Heart left ventricle (tissue), 16 donors: ENCODE measurements around the gene ZMYM3. TPM values are rescaled to one million over a fixed set of nuclear protein-coding genes. Genes with fewer than 3 reads are reported as not detected.

ENCODE experiments used
- ATAC-seq, 4 donors: fragments of 200-7000 bp; cut with Tn5 transposase; one replicate each; pipeline ENCODE4 v1.9.1; 2020 to 2022; ENCODE audit warnings: moderate library complexity in 4 of 4, mild to moderate bottlenecking in 3 of 4, moderate number of reproducible peaks in 1 of 4
- DNase-seq, 5 donors: peaks; one replicate each; pipeline ENCODE4 v3.0.0-alpha.2; 2020
- H3K27ac ChIP-seq, 12 donors: fragments of 200-600 bp; sonication (generic) in 4 of 12; one replicate each; pipeline versions ENCODE4 v1.5.0 to v1.8.0; 2016 to 2022; ENCODE audit warnings: mild to moderate bottlenecking in 2 of 12
- H3K27me3 ChIP-seq, 9 donors: fragments of 200-600 bp; sonication (generic) in 2 of 9; one replicate each; pipeline versions ENCODE4 v1.5.1 to v1.8.0; 2016 to 2022; ENCODE audit warnings: mild to moderate bottlenecking in 3 of 9
- H3K36me3 ChIP-seq, 9 donors: fragments of 200-600 bp; sonication (generic) in 2 of 9; one replicate each; pipeline versions ENCODE4 v1.5.0 to v1.8.0; 2018 to 2022; ENCODE audit warnings: mild to moderate bottlenecking in 2 of 9
- H3K4me1 ChIP-seq, 12 donors: fragments of 200-600 bp; sonication (generic) in 4 of 12; one replicate each; pipeline versions ENCODE4 v1.5.0 to v1.8.0; 2016 to 2022; ENCODE audit warnings: mild to moderate bottlenecking in 3 of 12
- H3K4me3 ChIP-seq, 12 donors: fragments of 200-600 bp; sonication (generic) in 4 of 12; one replicate each; pipeline versions ENCODE4 v1.5.0 to v1.8.0; 2017 to 2022; ENCODE audit warnings: mild to moderate bottlenecking in 9 of 12, moderate library complexity in 4 of 12
- H3K9me3 ChIP-seq, 12 donors: fragments of 200-600 bp; sonication (generic) in 4 of 12; one replicate each; pipeline versions ENCODE4 v1.5.0 to v1.8.0; 2016 to 2022; ENCODE audit warnings: mild to moderate bottlenecking in 1 of 12
- POLR2A ChIP-seq, 2 donors: fragments of 450-650 bp; IDR thresholded peaks; one replicate each; pipeline ENCODE4 v1.6.1; 2017; ENCODE audit warnings: antibody characterized with exemption in 2 of 2, mild to moderate bottlenecking in 2 of 2, moderate library complexity in 2 of 2
- WGBS, 4 donors: extraction: QIAGEN DNeasy Blood & Tissue Kit in 2 of 4; methylation state at CpG; one replicate each; pipeline versions ENCODE4 v1.1.5 to v1.1.7; 2013 to 2018; 5-methylcytosine and 5-hydroxymethylcytosine counted together
- intact Hi-C, 10 donors: fragments of 100-400 bp; cut with DNase I; formaldehyde crosslinking; loops; one replicate each; pipeline versions ENCODE4 v1.11.1 to v1.14.2; 2022
- polyA plus RNA-seq, 2 donors: library from polyadenylated mRNA; stranded (reverse); fragments of 200-250 nt; gene quantifications; one replicate each; pipeline ENCODE4 v1.2.3, GENCODE V29; 2013
- total RNA-seq, 9 donors: library from RNA; depleted of rRNA in 2 of 9; stranded (reverse); fragments of >200 nt in 2 of 9; fragmentation: NEBNext Ultra II Directional in 3 of 9; extraction: Animal tissue kit (Norgen Biotek cat#: 25700) in 3 of 9; gene quantifications; one replicate each; pipeline versions ENCODE4 v1.1.0 to v1.2.4, GENCODE V29; 2016 to 2023
- TF ChIP-seq, protein P1 (sequence below), 12 donors: fragments of 200-600 bp; sonication (generic) in 4 of 12; IDR thresholded peaks; one replicate each; pipeline versions ENCODE4 v1.5.0 to v1.8.0; 2018 to 2022; ENCODE audit warnings: antibody characterized with exemption in 12 of 12, mild to moderate bottlenecking in 5 of 12
- donor health status: ischemic (EF 13 %, LVEDD 7.1; RV severe dilation, severe dysfunction).
- donor health status: healthy with polysubstance abuse.
- donor health status: DM: no; HTN: yes; CAD: no.
- donor health status: DM: no; HTN: no; CAD: no.
- donor health status: ischemic (EF 25% LVEDD 6.9; RV normal size, moderate dysfunction).
- donor health status: ischemic (EF 25% LVEDD 5.7; RV mildly dilated, moderate dysfunction).
- donor health status: healthy.
- donor health status: DM: yes; HTN: yes; CAD: no.
- donor health status: ischemic (EF 35%, LVEDD 5.7; RV mildly dilated, moderate dysfunction).
- donor health status: nonischemic (EF 11% LVEDD 7.7; RV severe dilation, severe dysfunction).
- donor health status: DM: yes; HTN: yes; CAD: no.
- donor health status: PGD.
- donor health status: ischemic (EF 29% LVEDD 5.4; RV normal size, mild dysfunction).
- donor health status: nonischemic (EF 23%, LVEDD 6.1; RV moderate dilation, normal function).

Gene ZMYM3
- total and polyA plus RNA-seq, 11 donors: 5.1 to 22.9 (median 13.8) TPM

DNA sequence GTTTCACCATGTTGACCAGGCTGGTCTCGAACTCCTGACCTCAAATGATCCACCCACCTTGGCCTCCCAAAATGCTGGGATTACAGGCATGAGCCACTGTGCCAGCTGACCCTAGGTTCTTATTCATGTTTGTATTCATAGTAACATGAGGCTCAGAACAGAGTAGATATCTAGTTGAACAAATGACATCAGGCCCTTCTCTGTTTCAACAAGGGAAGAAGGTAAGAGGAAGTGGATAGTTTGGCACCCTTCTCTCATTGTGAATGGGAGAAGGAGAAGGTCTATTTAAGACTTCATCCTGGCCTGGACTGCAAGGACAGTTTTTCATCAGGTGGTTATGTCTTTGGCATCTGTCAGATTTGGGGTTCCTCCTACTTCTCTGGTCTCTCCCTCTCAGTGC lies 17.1 kb downstream of the ZMYM3 start:
- intact Hi-C loops: no loop called here
- no peak for ATAC-seq
- no peaks in the 10 kb centered on the region for H3K4me1 ChIP-seq
- no peaks in the 10 kb centered on the region for H3K27me3 ChIP-seq
- no peak overlapping the region for H3K27ac ChIP-seq
- WGBS, 4 donors: 88 to 100% (median 93%) methylated on average over 1 of the region's 1 CpG
- DNase-seq: no peak
- peaks cover 0 to 20% (median 12%) of the 10 kb centered on the region in 9 donors for H3K36me3 ChIP-seq
- H3K9me3 ChIP-seq: no peaks in the 10 kb centered on the region
- H3K4me3 ChIP-seq: no peak overlapping the region
- TF ChIP-seq, protein P1, sequence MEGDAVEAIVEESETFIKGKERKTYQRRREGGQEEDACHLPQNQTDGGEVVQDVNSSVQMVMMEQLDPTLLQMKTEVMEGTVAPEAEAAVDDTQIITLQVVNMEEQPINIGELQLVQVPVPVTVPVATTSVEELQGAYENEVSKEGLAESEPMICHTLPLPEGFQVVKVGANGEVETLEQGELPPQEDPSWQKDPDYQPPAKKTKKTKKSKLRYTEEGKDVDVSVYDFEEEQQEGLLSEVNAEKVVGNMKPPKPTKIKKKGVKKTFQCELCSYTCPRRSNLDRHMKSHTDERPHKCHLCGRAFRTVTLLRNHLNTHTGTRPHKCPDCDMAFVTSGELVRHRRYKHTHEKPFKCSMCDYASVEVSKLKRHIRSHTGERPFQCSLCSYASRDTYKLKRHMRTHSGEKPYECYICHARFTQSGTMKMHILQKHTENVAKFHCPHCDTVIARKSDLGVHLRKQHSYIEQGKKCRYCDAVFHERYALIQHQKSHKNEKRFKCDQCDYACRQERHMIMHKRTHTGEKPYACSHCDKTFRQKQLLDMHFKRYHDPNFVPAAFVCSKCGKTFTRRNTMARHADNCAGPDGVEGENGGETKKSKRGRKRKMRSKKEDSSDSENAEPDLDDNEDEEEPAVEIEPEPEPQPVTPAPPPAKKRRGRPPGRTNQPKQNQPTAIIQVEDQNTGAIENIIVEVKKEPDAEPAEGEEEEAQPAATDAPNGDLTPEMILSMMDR (IDR thresholded peaks at IDR 0.05): no peak
- no peak for TF ChIP-seq POLR2A (IDR thresholded peaks at IDR 0.05)

DNA sequence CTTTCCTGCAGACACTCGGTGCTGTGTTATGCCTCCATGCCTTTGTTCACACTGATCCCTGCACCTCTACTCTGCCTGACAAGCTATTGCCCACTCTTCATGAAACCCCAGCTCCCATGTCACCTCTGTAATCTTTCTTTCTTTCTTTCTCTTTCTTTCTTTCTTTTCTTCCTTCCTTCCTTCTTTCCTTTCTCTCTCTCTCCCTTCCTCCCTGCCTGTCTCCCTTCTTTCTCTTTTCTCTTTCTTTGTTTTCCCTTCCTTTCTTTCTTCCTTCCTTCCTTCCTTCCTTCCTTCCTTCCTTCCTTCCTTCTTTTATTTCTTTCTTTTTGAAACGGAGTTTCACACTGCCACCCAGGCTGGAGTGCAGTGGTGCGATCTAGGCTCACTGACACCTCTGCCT lies 18.5 kb downstream of the ZMYM3 start:
- intact Hi-C loops: no loop called here
- ATAC-seq (no peak), DNase-seq (no peak)
- TF ChIP-seq, protein P1 (IDR thresholded peaks at IDR 0.05): no peak
- TF ChIP-seq POLR2A (IDR thresholded peaks at IDR 0.05): no peak
- H3K36me3 ChIP-seq: peaks cover 0 to 8% (median under 1%) of the 10 kb centered on the region in 9 donors
- no peaks in the 10 kb centered on the region for H3K4me1 ChIP-seq
- WGBS, 4 donors: 74 to 79% (median 76%) methylated on average over 3 of the region's 3 CpGs
- no peak overlapping the region for H3K4me3 ChIP-seq
- no peak overlapping the region for H3K27ac ChIP-seq
- no peaks in the 10 kb centered on the region for H3K27me3 ChIP-seq
- H3K9me3 ChIP-seq: no peaks in the 10 kb centered on the region

DNA sequence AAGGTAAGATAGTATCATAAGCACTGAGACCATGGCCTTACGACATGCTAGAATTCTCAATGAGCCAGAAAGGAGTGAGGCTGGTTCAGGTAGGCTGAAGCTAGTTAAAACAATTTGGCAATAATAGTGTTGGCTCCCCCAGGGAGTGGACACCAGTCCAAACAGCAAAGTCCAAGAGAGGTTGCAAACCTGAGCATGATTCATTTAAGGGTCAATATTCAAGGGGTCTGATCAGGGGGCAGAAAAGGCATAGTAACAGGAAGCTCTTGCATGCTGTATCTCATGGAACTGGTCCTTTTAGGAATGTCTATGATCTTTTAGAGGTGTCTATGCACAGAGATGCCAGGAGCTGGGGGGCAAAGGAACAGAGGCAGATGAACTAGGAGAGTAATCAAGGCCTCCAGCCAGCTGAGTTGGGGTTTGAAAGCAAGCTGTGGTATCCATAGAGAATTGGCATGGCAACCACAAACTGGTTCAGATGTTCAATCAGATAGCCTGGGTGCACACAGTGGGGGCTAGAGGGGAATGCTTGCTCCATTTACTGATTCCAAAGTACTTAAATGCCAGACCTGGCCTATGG lies 25.8 kb downstream of the ZMYM3 start:
- no peak for DNase-seq
- Histone ChIP-seq H3K4me3 (no peak overlapping the region), H3K27me3 (no peaks in the 10 kb centered on the region), H3K9me3 (no peaks in the 10 kb centered on the region), H3K4me1 (no peaks in the 10 kb centered on the region), H3K27ac (no peak overlapping the region), H3K36me3 (no peaks in the 10 kb centered on the region)
- WGBS, 4 donors: 90 to 100% (median 96%) methylated on average over 1 of the region's 1 CpG
- ATAC-seq: no peak
- intact Hi-C loops: no loop called here
- TF ChIP-seq POLR2A (IDR thresholded peaks at IDR 0.05): no peak
- TF ChIP-seq, protein P1 (IDR thresholded peaks at IDR 0.05): no peak

DNA sequence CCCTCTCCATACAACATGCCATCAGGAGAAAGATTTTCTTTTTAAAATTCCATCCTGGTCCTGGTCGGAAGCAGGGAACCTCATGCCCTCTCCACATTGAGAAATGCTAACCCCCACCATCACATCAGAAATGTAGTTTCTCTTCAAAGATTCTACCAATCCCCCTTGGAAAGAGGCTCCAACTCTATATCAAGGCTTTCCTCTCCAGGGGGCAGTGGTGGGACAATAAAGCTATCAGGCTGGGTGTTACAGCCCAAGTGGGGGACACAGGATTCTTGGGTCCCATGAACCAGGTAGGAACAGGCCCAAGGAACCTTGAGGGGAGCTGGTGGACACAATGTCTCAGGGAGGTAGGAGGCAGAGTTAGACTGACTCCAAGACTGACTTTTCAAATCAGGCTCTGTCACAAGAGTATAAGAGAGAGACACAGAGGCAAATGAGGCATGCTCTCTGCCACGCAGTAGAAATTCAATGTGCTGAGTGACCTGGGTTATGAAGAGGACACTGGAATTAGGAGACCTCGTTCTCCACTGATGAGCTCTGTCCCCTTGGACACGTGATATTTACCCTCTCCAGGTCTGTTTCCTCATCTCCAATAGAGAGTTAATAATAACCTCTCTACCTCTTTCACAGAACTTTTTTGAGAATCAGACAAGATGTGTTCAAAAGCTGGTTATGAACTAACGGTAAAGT lies 26.4 kb downstream of the ZMYM3 start:
- H3K27ac ChIP-seq: no peak overlapping the region
- no peaks in the 10 kb centered on the region for H3K4me1 ChIP-seq
- no peak for ATAC-seq
- no peak overlapping the region for H3K4me3 ChIP-seq
- intact Hi-C loops: no loop called here
- H3K36me3 ChIP-seq: no peaks in the 10 kb centered on the region
- peaks cover 0 to 3% (median 0%) of the 10 kb centered on the region in 9 donors for H3K27me3 ChIP-seq
- no peak for DNase-seq
- TF ChIP-seq, protein P1 (IDR thresholded peaks at IDR 0.05): no peak
- no peak for TF ChIP-seq POLR2A (IDR thresholded peaks at IDR 0.05)
- H3K9me3 ChIP-seq: no peaks in the 10 kb centered on the region
- 71 to 88% (median 80%) methylated on average over 5 of the region's 5 CpGs for WGBS, 4 donors
